OCI-LY1 (cell line): ENCODE results near the gene RXFP1.

ENCODE experiments used
- EZH2 ChIP-seq: fragments of 200-600 bp; sonication (generic), shearing (Covaris generic); IDR thresholded peaks from 2 replicates; pipeline ENCODE4 v1.8.0; 2017; ENCODE audit warnings: borderline replicate concordance, mixed run types, mild to moderate bottlenecking, antibody characterized with exemption, low read length, moderate library complexity, mixed read lengths
- TF ChIP-seq, protein P1 (sequence below): fragments of 200-600 bp; sonication (generic), shearing (Covaris generic); IDR thresholded peaks from 2 replicates; pipeline ENCODE4 v1.5.1; 2017; ENCODE audit warnings: mild to moderate bottlenecking, antibody characterized with exemption, low read length, moderate library complexity, mixed read lengths

DNA sequence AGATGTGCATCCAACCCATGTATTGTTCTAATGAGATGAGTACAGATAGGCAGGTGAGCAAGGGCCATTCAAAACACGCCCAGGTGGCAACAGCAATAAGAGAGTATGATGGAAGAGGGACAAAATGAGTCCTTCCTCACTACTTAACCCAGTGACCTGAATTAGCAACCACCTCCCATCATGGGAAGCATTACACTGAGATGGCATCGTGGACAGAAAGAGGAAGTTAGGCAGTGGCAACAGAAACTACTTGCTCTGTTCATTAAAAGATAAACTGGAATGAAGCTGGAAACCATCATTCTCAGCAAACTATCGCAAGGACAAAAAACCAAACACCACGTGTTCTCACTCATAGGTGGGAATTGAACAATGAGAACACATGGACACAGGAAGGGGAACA is 17.2 kb downstream of the RXFP1 start:
- TF ChIP-seq, protein P1, sequence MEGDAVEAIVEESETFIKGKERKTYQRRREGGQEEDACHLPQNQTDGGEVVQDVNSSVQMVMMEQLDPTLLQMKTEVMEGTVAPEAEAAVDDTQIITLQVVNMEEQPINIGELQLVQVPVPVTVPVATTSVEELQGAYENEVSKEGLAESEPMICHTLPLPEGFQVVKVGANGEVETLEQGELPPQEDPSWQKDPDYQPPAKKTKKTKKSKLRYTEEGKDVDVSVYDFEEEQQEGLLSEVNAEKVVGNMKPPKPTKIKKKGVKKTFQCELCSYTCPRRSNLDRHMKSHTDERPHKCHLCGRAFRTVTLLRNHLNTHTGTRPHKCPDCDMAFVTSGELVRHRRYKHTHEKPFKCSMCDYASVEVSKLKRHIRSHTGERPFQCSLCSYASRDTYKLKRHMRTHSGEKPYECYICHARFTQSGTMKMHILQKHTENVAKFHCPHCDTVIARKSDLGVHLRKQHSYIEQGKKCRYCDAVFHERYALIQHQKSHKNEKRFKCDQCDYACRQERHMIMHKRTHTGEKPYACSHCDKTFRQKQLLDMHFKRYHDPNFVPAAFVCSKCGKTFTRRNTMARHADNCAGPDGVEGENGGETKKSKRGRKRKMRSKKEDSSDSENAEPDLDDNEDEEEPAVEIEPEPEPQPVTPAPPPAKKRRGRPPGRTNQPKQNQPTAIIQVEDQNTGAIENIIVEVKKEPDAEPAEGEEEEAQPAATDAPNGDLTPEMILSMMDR = no peak
- TF ChIP-seq EZH2 = no peak
